Epithelial cell of esophagus (primary cell): ENCODE data around the gene PNKD.
A peak's percentile ranks its signal among the peaks of the same experiment; 100 is the strongest.

Source experiments
- DNase-seq: peaks from one replicate; pipeline ENCODE4 v3.0.0; 2010; ENCODE audit warnings: low read depth
- H3K4me3 ChIP-seq: 2 replicates; pipeline ENCODE4 v1.5.1; 2011; ENCODE audit warnings: mild to moderate bottlenecking, low read length, control low read depth
- CTCF ChIP-seq: IDR thresholded peaks from 2 replicates; pipeline ENCODE4 v1.5.1; 2011; ENCODE audit warnings: low read depth, mild to moderate bottlenecking, low read length, control low read depth, inconsistent platforms; ENCODE audit not compliant: insufficient read depth; ENCODE audit errors: missing control alignments

Gene PNKD

GRCh38 chr2:218340656-218341055, 70.3 kb downstream of the PNKD start:
- no peak overlapping the region for H3K4me3 ChIP-seq
- TF ChIP-seq CTCF, result no peak
- DNase-seq, result no peak

DNA sequence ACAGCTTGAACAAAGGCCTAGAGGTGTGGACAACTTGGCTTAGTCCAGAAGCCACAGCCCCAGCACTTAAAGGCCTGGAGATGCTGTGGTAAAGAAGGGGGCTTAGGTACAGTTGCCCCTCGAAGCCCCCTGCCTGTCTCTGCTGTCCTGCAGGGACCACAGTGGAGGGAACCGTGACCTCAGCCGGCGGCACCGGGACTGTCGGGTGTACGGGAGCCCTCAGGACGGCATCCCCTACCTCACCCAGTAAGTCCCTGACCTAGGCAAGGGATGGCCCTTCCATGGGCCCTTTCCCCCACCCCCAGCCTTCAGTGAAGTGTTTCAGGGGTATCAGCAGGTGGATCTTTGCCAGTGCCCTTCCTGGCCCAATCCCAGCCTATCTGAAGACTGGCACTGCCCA, 71.1 kb downstream of the PNKD start:
- H3K4me3 ChIP-seq, result no peak overlapping the region
- no peak for DNase-seq
- TF ChIP-seq CTCF, result no peak

- no peak for DNase-seq
- TF ChIP-seq CTCF, result no peak
- no peak overlapping the region for H3K4me3 ChIP-seq
Measured at GRCh38 chr2:218342837-218343236, 72.5 kb downstream of the PNKD start.

GRCh38 chr2:218343591-218343990, 73.3 kb downstream of the PNKD start:
- DNase-seq, result peak; percentile 25
- no peak overlapping the region for H3K4me3 ChIP-seq
- no peak for TF ChIP-seq CTCF

DNA sequence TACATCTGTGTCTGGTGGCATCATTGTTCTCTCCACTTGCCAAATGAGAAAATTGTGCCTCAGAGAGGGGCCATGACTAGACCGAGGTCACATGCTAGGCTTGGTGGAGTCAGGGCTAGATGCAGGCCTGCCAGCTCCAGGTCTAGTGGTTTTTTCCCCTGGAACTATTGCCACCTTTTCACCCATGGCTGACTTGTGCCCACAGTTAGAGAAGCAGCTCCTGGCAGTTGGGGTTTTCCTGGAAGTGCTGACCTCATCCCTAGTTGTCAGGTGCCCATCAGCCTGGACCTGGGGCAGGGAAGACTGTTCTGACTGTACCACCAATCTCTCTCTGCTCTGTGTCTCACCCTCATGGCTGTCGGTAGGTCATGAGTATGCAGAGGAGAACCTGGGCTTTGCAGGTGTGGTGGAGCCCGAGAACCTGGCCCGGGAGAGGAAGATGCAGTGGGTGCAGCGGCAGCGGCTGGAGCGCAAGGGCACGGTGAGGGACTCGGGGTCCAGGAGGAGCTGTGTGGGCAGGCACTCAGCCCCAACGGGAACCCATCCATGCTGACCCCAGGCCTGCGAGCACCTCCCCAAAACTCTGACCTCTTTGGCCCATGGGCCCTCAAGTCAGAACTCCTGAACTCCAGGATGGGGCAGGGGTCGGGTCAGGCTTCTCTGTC, 73.9 kb downstream of the PNKD start:
- no peak overlapping the region for H3K4me3 ChIP-seq
- TF ChIP-seq CTCF, result no peak
- no peak for DNase-seq

DNA sequence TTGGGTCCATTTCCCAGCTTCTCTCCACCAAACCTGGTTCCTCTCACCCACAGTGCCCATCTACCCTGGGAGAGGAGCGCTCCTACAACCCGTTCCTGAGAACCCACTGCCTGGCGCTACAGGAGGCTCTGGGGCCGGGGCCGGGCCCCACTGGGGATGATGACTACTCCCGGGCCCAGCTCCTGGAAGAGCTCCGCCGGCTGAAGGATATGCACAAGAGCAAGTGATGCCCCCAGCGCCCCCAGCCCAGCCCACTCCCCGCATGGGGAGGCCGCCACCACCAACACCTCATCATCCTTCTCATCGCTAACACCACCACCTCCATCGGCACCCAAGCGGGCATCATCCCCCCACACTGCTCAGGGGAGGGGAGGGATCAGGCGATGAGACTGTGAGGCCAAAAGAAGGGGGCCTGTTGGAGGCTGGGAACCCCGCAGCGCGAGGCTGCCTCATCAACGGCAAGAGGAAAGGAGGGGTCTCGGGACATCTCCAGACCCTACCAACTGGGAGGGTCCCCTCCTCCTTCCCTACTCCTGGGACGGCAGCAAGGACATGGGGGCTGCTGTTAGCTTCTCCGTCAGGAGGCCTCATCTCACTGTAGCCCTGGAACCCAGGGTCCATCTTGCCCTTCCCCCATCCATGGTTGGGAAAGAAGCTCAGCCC, 74.6 kb downstream of the PNKD start:
- H3K4me3 ChIP-seq, result no peak overlapping the region
- no peak for TF ChIP-seq CTCF
- DNase-seq, result no peak
